PC-3 (cell line): Measurements from ENCODE around the gene DGKD.

Source experiments
- CTCF ChIP-seq: fragments of 300-600 bp; sonication (generic); conservative IDR thresholded peaks from 2 replicates; pipeline ENCODE4 v1.5.1; 2017; ENCODE audit warnings: antibody characterized with exemption, low read depth, mild to moderate bottlenecking, low read length
- EZH2 ChIP-seq: fragments of 300-600 bp; sonication (generic); IDR thresholded peaks from one replicate; pipeline ENCODE4 v1.6.1; 2017; ENCODE audit warnings: antibody characterized with exemption, mild to moderate bottlenecking, low read length; ENCODE audit not compliant: unreplicated experiment

DNA sequence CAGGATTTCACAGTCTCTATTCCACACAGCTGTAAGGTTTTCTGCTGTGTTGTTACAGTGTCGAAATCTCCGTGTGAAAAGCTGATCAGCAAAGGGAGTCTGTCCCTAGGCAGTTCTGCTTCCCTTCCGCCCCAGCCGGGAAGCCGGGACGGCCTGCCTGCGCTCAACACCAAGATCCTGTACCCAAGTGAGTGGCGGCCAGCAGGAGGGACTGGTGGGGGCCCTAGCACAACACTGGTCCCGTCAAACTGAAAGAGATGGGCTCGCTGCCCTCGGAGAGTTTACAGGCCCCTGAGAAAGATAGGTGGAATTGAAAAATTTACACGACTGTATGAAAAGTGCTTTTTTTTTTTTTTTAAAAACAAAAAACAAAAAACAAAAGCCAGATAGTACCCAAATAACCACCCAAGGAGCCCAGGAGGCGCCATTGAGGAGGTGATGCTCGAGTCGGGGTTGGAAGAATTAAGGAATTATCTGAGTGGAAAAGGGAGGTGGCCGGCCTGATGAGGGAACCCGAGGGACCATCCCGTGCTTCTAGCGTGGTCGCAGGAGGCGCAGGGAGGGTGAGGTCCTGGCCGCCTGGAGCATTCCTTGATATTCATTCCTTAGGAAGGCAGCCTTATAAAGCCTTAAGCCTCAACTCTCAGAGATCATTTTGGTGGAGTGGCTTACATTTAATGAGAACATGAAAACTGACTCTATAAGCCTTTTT is 96.7 kb downstream of the DGKD start:
- no peak for TF ChIP-seq CTCF
- no peak for TF ChIP-seq EZH2
